Retinal pigment epithelial cell (primary cell): Measurements from ENCODE around the gene GCLC.

Experiments used
- DNase-seq: peaks from one replicate; pipeline ENCODE4 v3.0.0-alpha.2; 2010; ENCODE audit warnings: low read depth
- H3K4me3 ChIP-seq: 2 replicates; pipeline ENCODE4 v1.5.1; 2011; ENCODE audit warnings: mild to moderate bottlenecking, low read length, control low read depth, moderate library complexity
- TF ChIP-seq, protein P1 (sequence below): conservative IDR thresholded peaks from 2 replicates; pipeline ENCODE4 v1.5.1; 2011; ENCODE audit warnings: low read depth, low read length, control low read depth, inconsistent platforms

GCLC gene

DNA sequence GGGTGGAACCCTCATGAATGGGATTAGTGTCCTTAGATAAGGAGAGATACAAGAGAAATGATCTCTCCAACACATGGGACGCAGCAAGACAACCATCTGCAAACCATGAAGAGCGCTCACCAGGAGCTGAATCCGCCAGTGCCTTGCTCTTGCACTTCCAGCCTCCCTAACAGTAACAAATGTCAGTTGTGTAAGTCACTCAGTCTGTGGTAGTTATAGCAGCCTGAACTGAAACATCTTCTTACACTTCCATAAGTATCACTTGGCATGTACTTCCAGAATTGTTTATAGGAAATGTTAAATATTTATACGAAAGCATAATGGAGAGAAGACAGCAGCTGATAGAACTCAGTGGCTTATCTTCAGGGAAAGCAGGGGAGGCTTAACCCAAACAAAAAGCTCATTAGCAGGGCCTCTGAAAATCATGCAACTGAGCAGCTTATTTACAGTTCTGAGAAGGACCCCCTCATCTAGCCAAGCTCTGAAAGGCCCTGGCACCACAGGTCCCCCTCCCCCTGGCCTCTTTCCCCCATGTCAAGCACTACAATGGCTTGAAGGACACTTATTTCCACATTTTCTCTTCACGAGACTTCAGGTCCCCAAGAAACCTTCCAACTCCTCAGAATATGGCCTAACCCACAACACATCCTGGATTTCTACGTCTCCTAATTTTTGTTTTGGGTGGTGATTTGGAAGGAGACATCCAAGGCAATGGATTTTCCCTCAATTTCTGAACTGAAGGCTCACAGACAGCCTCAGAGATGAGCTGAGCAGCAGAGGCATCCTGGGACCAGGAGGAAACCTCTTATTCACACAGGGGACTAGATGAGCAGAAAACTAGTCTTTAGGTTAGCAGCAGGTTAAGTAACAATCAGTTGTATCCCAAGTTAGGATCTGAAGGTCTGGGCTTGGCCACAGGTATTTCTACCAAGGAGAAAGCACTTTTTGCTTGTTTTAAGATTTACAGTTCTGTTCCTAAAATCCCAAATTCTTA is 49.1 kb downstream of the GCLC start:
- TF ChIP-seq, protein P1, sequence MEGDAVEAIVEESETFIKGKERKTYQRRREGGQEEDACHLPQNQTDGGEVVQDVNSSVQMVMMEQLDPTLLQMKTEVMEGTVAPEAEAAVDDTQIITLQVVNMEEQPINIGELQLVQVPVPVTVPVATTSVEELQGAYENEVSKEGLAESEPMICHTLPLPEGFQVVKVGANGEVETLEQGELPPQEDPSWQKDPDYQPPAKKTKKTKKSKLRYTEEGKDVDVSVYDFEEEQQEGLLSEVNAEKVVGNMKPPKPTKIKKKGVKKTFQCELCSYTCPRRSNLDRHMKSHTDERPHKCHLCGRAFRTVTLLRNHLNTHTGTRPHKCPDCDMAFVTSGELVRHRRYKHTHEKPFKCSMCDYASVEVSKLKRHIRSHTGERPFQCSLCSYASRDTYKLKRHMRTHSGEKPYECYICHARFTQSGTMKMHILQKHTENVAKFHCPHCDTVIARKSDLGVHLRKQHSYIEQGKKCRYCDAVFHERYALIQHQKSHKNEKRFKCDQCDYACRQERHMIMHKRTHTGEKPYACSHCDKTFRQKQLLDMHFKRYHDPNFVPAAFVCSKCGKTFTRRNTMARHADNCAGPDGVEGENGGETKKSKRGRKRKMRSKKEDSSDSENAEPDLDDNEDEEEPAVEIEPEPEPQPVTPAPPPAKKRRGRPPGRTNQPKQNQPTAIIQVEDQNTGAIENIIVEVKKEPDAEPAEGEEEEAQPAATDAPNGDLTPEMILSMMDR: no peak
- DNase-seq: no peak
- H3K4me3 ChIP-seq: no peak overlapping the region

DNA sequence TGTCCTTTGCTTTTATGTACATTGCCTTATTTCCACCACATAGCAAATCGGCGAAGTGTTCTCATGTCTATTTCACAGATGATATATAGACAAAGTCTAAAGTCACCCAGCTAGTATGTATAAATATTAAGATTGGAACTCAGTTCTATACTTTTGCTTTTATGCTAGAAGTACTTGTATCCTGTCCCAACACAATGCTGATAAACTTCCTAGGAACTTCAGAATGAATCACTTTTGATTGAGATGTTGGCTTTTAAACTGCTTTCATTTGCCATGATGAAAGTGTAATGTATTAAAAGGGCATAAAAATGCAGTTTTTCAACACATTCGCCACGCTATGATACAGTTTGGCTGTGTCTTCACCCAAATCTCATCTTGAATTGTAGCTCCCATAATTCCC is 50.8 kb downstream of the GCLC start:
- TF ChIP-seq, protein P1: no peak
- H3K4me3 ChIP-seq: no peak overlapping the region
- no peak for DNase-seq

DNA sequence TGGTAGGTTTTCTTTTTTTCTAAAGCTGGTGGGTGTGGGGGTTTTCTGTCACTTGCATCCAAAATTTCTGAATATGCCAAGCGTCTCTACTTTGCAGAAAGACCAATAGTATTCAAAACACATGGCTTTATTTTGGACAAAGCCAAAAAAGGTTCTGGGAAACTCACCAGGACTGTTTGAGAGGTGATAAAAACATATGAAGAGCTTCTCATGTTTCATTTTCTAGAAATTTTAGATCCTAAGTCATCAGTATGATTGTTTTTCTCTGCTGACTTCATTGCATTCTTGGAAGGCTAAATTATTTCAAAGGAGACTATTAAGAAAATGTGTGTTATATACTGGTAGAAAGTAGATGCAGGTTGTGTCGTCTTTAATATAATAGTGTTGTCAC is 51.3 kb downstream of the GCLC start:
- DNase-seq: no peak
- no peak overlapping the region for H3K4me3 ChIP-seq
- TF ChIP-seq, protein P1: no peak

DNA sequence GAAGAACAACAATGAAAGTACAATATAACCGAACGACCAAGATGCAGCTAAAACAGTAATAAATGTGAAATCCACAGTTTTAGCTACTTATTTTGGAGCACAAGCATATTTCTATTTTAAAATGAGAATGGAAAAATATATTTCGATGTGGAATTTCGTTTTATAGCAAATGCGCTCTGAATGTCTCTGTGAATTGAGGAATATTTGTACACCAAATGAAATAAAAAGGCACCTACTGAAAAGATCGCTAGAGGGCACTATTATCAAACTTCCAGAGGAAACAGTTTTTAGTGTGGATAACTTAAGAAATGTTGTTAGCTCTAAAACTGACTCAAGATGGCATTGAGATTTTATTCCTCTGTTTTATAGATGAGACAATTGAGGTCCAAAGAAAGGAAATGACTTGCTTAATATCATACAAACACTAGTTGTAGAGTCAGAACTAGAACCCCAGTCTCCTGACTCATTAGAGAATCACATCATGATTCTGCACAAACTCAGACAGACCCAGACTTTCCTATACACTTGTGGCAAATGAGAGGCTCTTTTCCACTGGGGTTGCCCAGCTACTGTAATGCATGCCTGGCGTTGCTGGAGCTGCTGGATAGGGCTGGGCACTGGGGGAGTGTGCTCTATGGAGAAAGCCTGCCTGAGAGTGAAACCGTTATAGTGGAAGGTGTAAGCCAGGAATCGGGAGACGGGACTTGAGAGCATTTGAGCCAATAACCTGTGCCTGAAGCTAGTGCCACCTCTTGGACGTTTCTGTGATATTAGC is 51.9 kb downstream of the GCLC start:
- TF ChIP-seq, protein P1: peak; percentile 70
- DNase-seq: no peak
- H3K4me3 ChIP-seq: no peak overlapping the region

DNA sequence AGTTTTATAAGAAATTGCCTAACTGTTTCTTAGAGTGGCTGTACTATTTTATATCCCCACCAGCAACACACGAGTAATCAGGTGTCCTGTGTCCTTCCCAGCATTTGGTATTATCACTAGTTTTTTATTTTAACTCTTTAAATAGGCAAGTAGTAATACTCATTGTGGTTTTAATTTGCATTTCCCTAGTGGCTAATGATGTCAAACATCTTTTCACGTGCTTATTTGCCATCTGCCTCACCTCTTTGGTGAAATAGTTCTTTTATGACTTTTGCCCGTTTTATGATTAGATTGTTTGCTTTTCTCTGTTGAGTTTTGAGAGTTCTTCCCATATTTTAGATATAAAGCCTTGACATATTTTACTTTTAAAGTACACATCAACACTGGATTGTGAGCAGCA is 57.8 kb downstream of the GCLC start:
- TF ChIP-seq, protein P1: no peak
- H3K4me3 ChIP-seq: no peak overlapping the region
- no peak for DNase-seq

DNA sequence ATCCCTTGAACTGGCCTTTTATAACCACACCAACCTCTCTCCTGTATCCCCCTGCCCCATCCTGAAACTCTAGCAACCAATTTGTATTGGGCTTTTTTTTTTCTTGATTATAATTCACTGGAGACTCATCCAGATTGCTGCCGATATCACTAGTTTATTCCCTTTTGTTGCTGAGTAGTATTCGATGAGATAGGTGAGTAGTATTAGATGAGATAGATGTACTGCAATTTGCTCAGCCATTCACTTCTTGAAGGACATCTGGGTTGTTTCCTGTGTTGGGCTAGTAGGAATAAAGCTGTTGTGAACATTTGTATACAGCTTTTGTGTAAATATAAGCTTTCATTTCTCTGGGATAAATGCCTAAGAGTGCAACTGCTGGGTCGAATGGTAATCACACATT is 58.2 kb downstream of the GCLC start:
- TF ChIP-seq, protein P1: no peak
- DNase-seq: no peak
- no peak overlapping the region for H3K4me3 ChIP-seq
